ENCODE data around the gene PCDHA9.
"Not testable (repeated sequence)": the region's sequence is repeated elsewhere in the genome, so short reads cannot be mapped to it uniquely, and the experiment has no call there.

The PCDHA9 gene

GRCh38 chr5:140848139-140849102 is at the start of gene PCDHA9:
PCDHA9 (plus strand) TSS chr5:140848382; CDS start chr5:140848496, 114 bp downstream.
- not testable (repeated sequence) for DNase-seq (ENCODE audit: low read depth)

GRCh38 chr5:140800816-140801493 is 47.2 kb upstream of the PCDHA9 start, which contains the start of gene PCDHA3:
PCDHA3 (plus strand) TSS chr5:140801057.
- DNase-seq (ENCODE audit: low read depth) = peak; percentile 5

GRCh38 chr5:140801494-140801841 is 46.7 kb upstream of the PCDHA9 start:
- no peak for DNase-seq (ENCODE audit: low read depth)

GRCh38 chr5:140802381-140802780 is 45.8 kb upstream of the PCDHA9 start:
- not testable (repeated sequence) for DNase-seq (ENCODE audit: low read depth)

GRCh38 chr5:140802781-140803271 is 45.4 kb upstream of the PCDHA9 start:
- no peak for DNase-seq (ENCODE audit: low read depth)

- DNase-seq (ENCODE audit: low read depth) = no peak
These were observed 41.1 kb upstream of the PCDHA9 start, which contains the start of gene PCDHA4 for GRCh38 chr5:140806834-140807775. PCDHA4 (plus strand) TSS chr5:140807068.

- not testable (repeated sequence) for DNase-seq (ENCODE audit: low read depth)
These were observed 39.8 kb upstream of the PCDHA9 start for GRCh38 chr5:140808241-140808888.

GRCh38 chr5:140808889-140809291 is 39.3 kb upstream of the PCDHA9 start:
- DNase-seq (ENCODE audit: low read depth) = no peak

GRCh38 chr5:140821375-140822280 is 26.6 kb upstream of the PCDHA9 start, which contains the start of gene PCDHA5:
PCDHA5 (plus strand) TSS chr5:140821613.
- DNase-seq (ENCODE audit: low read depth) = no peak

GRCh38 chr5:140822281-140822629 is 25.9 kb upstream of the PCDHA9 start:
- DNase-seq (ENCODE audit: low read depth) = no peak

GRCh38 chr5:140822969-140823368 is 25.2 kb upstream of the PCDHA9 start:
- not testable (repeated sequence) for DNase-seq (ENCODE audit: low read depth)

- no peak for DNase-seq (ENCODE audit: low read depth)
These were observed 24.7 kb upstream of the PCDHA9 start for GRCh38 chr5:140823475-140823874.

- no peak for DNase-seq (ENCODE audit: low read depth)
These were observed 20.3 kb upstream of the PCDHA9 start, which contains the start of gene PCDHA6 for GRCh38 chr5:140827704-140828361. PCDHA6 (plus strand) TSS chr5:140827960; CDS start chr5:140828092, 132 bp downstream.

- no peak for DNase-seq (ENCODE audit: low read depth)
These were observed 19.8 kb upstream of the PCDHA9 start for GRCh38 chr5:140828362-140828737.

- DNase-seq (ENCODE audit: low read depth) = not testable (repeated sequence)
These were observed 18.4 kb upstream of the PCDHA9 start for GRCh38 chr5:140829511-140830501.

GRCh38 chr5:140833993-140834392 is 14.2 kb upstream of the PCDHA9 start, which contains the start of gene PCDHA7:
PCDHA7 (plus strand) TSS chr5:140834269; CDS start chr5:140834384, 115 bp downstream.
- DNase-seq (ENCODE audit: low read depth) = no peak

GRCh38 chr5:140834439-140835008 is 13.7 kb upstream of the PCDHA9 start:
- not testable (repeated sequence) for DNase-seq (ENCODE audit: low read depth)

All from fibroblast of the conjunctiva (primary cell).